Measurements from ENCODE around the gene SLC15A4.
"Not testable (repeated sequence)": the region's sequence is repeated elsewhere in the genome, so short reads cannot be mapped to it uniquely, and the experiment has no call there.

The SLC15A4 gene

GRCh38 chr12:128856035-128856790 is 32.5 kb upstream of the SLC15A4 start:
- no peak overlapping the region for H3K27ac ChIP-seq (ENCODE audit: low read depth, low read length)
- peaks cover 0 to 9% of the 10 kb centered on the region in 2 donors for H3K27me3 ChIP-seq (ENCODE audit: control insufficient read depth in 1 of 2, insufficient read depth in 2 of 2, low read length in 2 of 2)
- no peaks in the 10 kb centered on the region for H3K36me3 ChIP-seq (ENCODE audit: insufficient read depth, low read length)
- H3K4me1 ChIP-seq (ENCODE audit: insufficient read depth, low read length) = no peaks in the 10 kb centered on the region
- H3K9me3 ChIP-seq (ENCODE audit: low read length) = no peaks in the 10 kb centered on the region
- no peak overlapping the region for H3K4me3 ChIP-seq (ENCODE audit: low read depth in 1 of 2, low read length in 2 of 2)
- no peak overlapping the region for H3K9ac ChIP-seq (ENCODE audit: low read length)

- H3K27ac ChIP-seq (ENCODE audit: low read depth, low read length) = no peak overlapping the region
- peaks cover 0 to 9% of the 10 kb centered on the region in 2 donors for H3K27me3 ChIP-seq (ENCODE audit: control insufficient read depth in 1 of 2, insufficient read depth in 2 of 2, low read length in 2 of 2)
- H3K4me1 ChIP-seq (ENCODE audit: insufficient read depth, low read length) = no peaks in the 10 kb centered on the region
- no peaks in the 10 kb centered on the region for H3K9me3 ChIP-seq (ENCODE audit: low read length)
- H3K9ac ChIP-seq (ENCODE audit: low read length) = no peak overlapping the region
- peak overlapping the region in 1 of 2 donors; percentile 21 for H3K4me3 ChIP-seq (ENCODE audit: low read depth in 1 of 2, low read length in 2 of 2)
- H3K36me3 ChIP-seq (ENCODE audit: insufficient read depth, low read length) = no peaks in the 10 kb centered on the region
These were observed 29.9 kb upstream of the SLC15A4 start for GRCh38 chr12:128853600-128854197.

- Histone ChIP-seq H3K27ac (ENCODE audit: low read depth, low read length) (no peak within 1 kb of the TSS), H3K4me3 (ENCODE audit: low read depth in 1 of 2, low read length in 2 of 2) (peak within 1 kb of the TSS in 1 of 2 donors; percentile 21)
These were observed 29.3 kb upstream of the SLC15A4 start, which contains the start of gene GLT1D1 for GRCh38 chr12:128852885-128853599. Gene GLT1D1, plus strand, starts transcription at chr12:128853478. Its CDS starts 104 bp downstream, at chr12:128853582.

GRCh38 chr12:128852026-128852698 is 28.4 kb upstream of the SLC15A4 start:
- Histone ChIP-seq H3K4me3 (ENCODE audit: low read depth in 1 of 2, low read length in 2 of 2) (no peak overlapping the region), H3K27me3 (ENCODE audit: control insufficient read depth in 1 of 2, insufficient read depth in 2 of 2, low read length in 2 of 2) (peaks cover 0 to 9% of the 10 kb centered on the region in 2 donors), H3K27ac (ENCODE audit: low read depth, low read length) (no peak overlapping the region), H3K36me3 (ENCODE audit: insufficient read depth, low read length) (no peaks in the 10 kb centered on the region), H3K4me1 (ENCODE audit: insufficient read depth, low read length) (no peaks in the 10 kb centered on the region), H3K9ac (ENCODE audit: low read length) (no peak overlapping the region), H3K9me3 (ENCODE audit: low read length) (no peaks in the 10 kb centered on the region)

More at GRCh38 chr12:128852885-128853599, 29.3 kb upstream of the SLC15A4 start, which contains the start of gene GLT1D1:
- Histone ChIP-seq H3K36me3 (ENCODE audit: insufficient read depth, low read length) (no peaks in the 10 kb centered on the region), H3K27me3 (ENCODE audit: control insufficient read depth in 1 of 2, insufficient read depth in 2 of 2, low read length in 2 of 2) (peaks cover 0 to 9% of the 10 kb centered on the region in 2 donors), H3K4me1 (ENCODE audit: insufficient read depth, low read length) (no peaks in the 10 kb centered on the region), H3K9me3 (ENCODE audit: low read length) (no peaks in the 10 kb centered on the region), H3K9ac (ENCODE audit: low read length) (no peak within 1 kb of the TSS)

GRCh38 chr12:128851429-128851828 is 27.7 kb upstream of the SLC15A4 start:
- H3K27ac ChIP-seq (ENCODE audit: low read depth, low read length); H3K4me1 ChIP-seq (ENCODE audit: insufficient read depth, low read length); H3K27me3 ChIP-seq (ENCODE audit: control insufficient read depth in 1 of 2, insufficient read depth in 2 of 2, low read length in 2 of 2); H3K9me3 ChIP-seq (ENCODE audit: low read length); H3K4me3 ChIP-seq (ENCODE audit: low read depth in 1 of 2, low read length in 2 of 2); H3K9ac ChIP-seq (ENCODE audit: low read length); H3K36me3 ChIP-seq (ENCODE audit: insufficient read depth, low read length): not testable (repeated sequence)

- Histone ChIP-seq H3K36me3 (ENCODE audit: insufficient read depth, low read length) (no peaks in the 10 kb centered on the region), H3K27me3 (ENCODE audit: control insufficient read depth in 1 of 2, insufficient read depth in 2 of 2, low read length in 2 of 2) (peaks cover 0 to 9% of the 10 kb centered on the region in 2 donors), H3K4me3 (ENCODE audit: low read depth in 1 of 2, low read length in 2 of 2) (no peak overlapping the region), H3K27ac (ENCODE audit: low read depth, low read length) (no peak overlapping the region), H3K4me1 (ENCODE audit: insufficient read depth, low read length) (no peaks in the 10 kb centered on the region), H3K9me3 (ENCODE audit: low read length) (no peaks in the 10 kb centered on the region), H3K9ac (ENCODE audit: low read length) (no peak overlapping the region)
These were observed 26.6 kb upstream of the SLC15A4 start for GRCh38 chr12:128850400-128850799.

GRCh38 chr12:128849806-128850205 is 26.0 kb upstream of the SLC15A4 start:
- not testable (repeated sequence) for H3K4me3 ChIP-seq (ENCODE audit: low read depth in 1 of 2, low read length in 2 of 2); H3K9ac ChIP-seq (ENCODE audit: low read length); H3K27me3 ChIP-seq (ENCODE audit: control insufficient read depth in 1 of 2, insufficient read depth in 2 of 2, low read length in 2 of 2); H3K9me3 ChIP-seq (ENCODE audit: low read length); H3K36me3 ChIP-seq (ENCODE audit: insufficient read depth, low read length); H3K27ac ChIP-seq (ENCODE audit: low read depth, low read length); H3K4me1 ChIP-seq (ENCODE audit: insufficient read depth, low read length)

GRCh38 chr12:128848371-128848770 is 24.6 kb upstream of the SLC15A4 start:
- no peaks in the 10 kb centered on the region for H3K9me3 ChIP-seq (ENCODE audit: low read length)
- H3K9ac ChIP-seq (ENCODE audit: low read length) = no peak overlapping the region
- no peak overlapping the region for H3K4me3 ChIP-seq (ENCODE audit: low read depth in 1 of 2, low read length in 2 of 2)
- no peaks in the 10 kb centered on the region for H3K36me3 ChIP-seq (ENCODE audit: insufficient read depth, low read length)
- H3K27ac ChIP-seq (ENCODE audit: low read depth, low read length) = no peak overlapping the region
- H3K4me1 ChIP-seq (ENCODE audit: insufficient read depth, low read length) = no peaks in the 10 kb centered on the region
- no peaks in the 10 kb centered on the region for H3K27me3 ChIP-seq (ENCODE audit: control insufficient read depth in 1 of 2, insufficient read depth in 2 of 2, low read length in 2 of 2)

- not testable (repeated sequence) for H3K27ac ChIP-seq (ENCODE audit: low read depth, low read length); H3K27me3 ChIP-seq (ENCODE audit: control insufficient read depth in 1 of 2, insufficient read depth in 2 of 2, low read length in 2 of 2); H3K9me3 ChIP-seq (ENCODE audit: low read length); H3K9ac ChIP-seq (ENCODE audit: low read length); H3K36me3 ChIP-seq (ENCODE audit: insufficient read depth, low read length); H3K4me1 ChIP-seq (ENCODE audit: insufficient read depth, low read length); H3K4me3 ChIP-seq (ENCODE audit: low read depth in 1 of 2, low read length in 2 of 2)
These were observed 22.9 kb upstream of the SLC15A4 start for GRCh38 chr12:128846671-128847070.

GRCh38 chr12:128844031-128844635 is 20.4 kb upstream of the SLC15A4 start:
- no peaks in the 10 kb centered on the region for H3K36me3 ChIP-seq (ENCODE audit: insufficient read depth, low read length)
- no peaks in the 10 kb centered on the region for H3K4me1 ChIP-seq (ENCODE audit: insufficient read depth, low read length)
- no peak overlapping the region for H3K27ac ChIP-seq (ENCODE audit: low read depth, low read length)
- H3K4me3 ChIP-seq (ENCODE audit: low read depth in 1 of 2, low read length in 2 of 2) = no peak overlapping the region
- H3K27me3 ChIP-seq (ENCODE audit: control insufficient read depth in 1 of 2, insufficient read depth in 2 of 2, low read length in 2 of 2) = no peaks in the 10 kb centered on the region
- H3K9me3 ChIP-seq (ENCODE audit: low read length) = no peaks in the 10 kb centered on the region
- no peak overlapping the region for H3K9ac ChIP-seq (ENCODE audit: low read length)

- H3K4me1 ChIP-seq (ENCODE audit: insufficient read depth, low read length) = no peaks in the 10 kb centered on the region
- H3K4me3 ChIP-seq (ENCODE audit: low read depth in 1 of 2, low read length in 2 of 2) = no peak overlapping the region
- H3K36me3 ChIP-seq (ENCODE audit: insufficient read depth, low read length) = no peaks in the 10 kb centered on the region
- H3K9ac ChIP-seq (ENCODE audit: low read length) = no peak overlapping the region
- no peaks in the 10 kb centered on the region for H3K27me3 ChIP-seq (ENCODE audit: control insufficient read depth in 1 of 2, insufficient read depth in 2 of 2, low read length in 2 of 2)
- no peak overlapping the region for H3K27ac ChIP-seq (ENCODE audit: low read depth, low read length)
- H3K9me3 ChIP-seq (ENCODE audit: low read length) = no peaks in the 10 kb centered on the region
These were observed 19.8 kb upstream of the SLC15A4 start for GRCh38 chr12:128843538-128843937.
